Osteoblast (primary cell): ENCODE measurements around the gene MMP11. TPM values are rescaled to one million over a fixed set of nuclear protein-coding genes. Genes with fewer than 3 reads are reported as not detected.
A peak's percentile ranks its signal among the peaks of the same experiment; 100 is the strongest.

Experiments used
- DNase-seq: peaks from one replicate; pipeline ENCODE4 v3.0.0; 2011; ENCODE audit warnings: low spot score, mixed read lengths; ENCODE audit not compliant: insufficient read length; ENCODE audit errors: missing footprints
- H2AFZ ChIP-seq: 2 replicates; pipeline ENCODE4 v1.6.0; 2011; ENCODE audit warnings: mild to moderate bottlenecking, low read length
- H3K27ac ChIP-seq: 2 replicates; pipeline ENCODE4 v1.5.1; 2011; ENCODE audit warnings: mild to moderate bottlenecking, low read depth, low read length, moderate library complexity
- H3K27me3 ChIP-seq: 2 replicates; pipeline ENCODE4 v1.6.0; 2012; ENCODE audit warnings: mild to moderate bottlenecking, control low read depth, inconsistent platforms, low read length, moderate library complexity; ENCODE audit not compliant: insufficient read depth
- H3K36me3 ChIP-seq: 2 replicates; pipeline ENCODE4 v1.5.1; 2011; ENCODE audit warnings: mild to moderate bottlenecking, low read length, control low read depth, moderate library complexity; ENCODE audit not compliant: insufficient read depth
- H3K4me1 ChIP-seq: 2 replicates; pipeline ENCODE4 v1.5.1; 2011; ENCODE audit warnings: mild to moderate bottlenecking, low read length, control low read depth, moderate library complexity; ENCODE audit not compliant: insufficient read depth
- H3K4me2 ChIP-seq: 2 replicates; pipeline ENCODE4 v1.6.0; 2011; ENCODE audit warnings: mild to moderate bottlenecking, low read length; ENCODE audit not compliant: insufficient read depth
- H3K4me3 ChIP-seq: fragments of 200-600 bp; sonication (generic); 3 replicates; pipeline ENCODE4 v1.5.1; 2012; ENCODE audit warnings: mild to moderate bottlenecking, low read length, inconsistent platforms; ENCODE audit not compliant: insufficient read depth
- H3K79me2 ChIP-seq: 2 replicates; pipeline ENCODE4 v1.6.0; 2012; ENCODE audit warnings: mild to moderate bottlenecking, low read length, control low read depth, inconsistent platforms; ENCODE audit not compliant: insufficient read depth
- H3K9me3 ChIP-seq: 2 replicates; pipeline ENCODE4 v1.5.1; 2011; ENCODE audit warnings: low read depth, low read length, control low read depth
- H4K20me1 ChIP-seq: 2 replicates; pipeline ENCODE4 v1.6.0; 2012; ENCODE audit warnings: mild to moderate bottlenecking, low read length, control low read depth; ENCODE audit not compliant: insufficient read depth
- CTCF ChIP-seq: IDR thresholded peaks from 2 replicates; pipeline ENCODE4 v1.5.1; 2011; ENCODE audit warnings: mild to moderate bottlenecking, low read depth, low read length, moderate library complexity; ENCODE audit errors: extremely low read depth
- total RNA-seq: library from RNA; depleted of rRNA; stranded (reverse); fragments of >200 nt; gene quantifications from 2 replicates; pipeline ENCODE4 v1.2.3, GENCODE V29; 2012

Gene MMP11
- total RNA-seq, 1 donor, result 23.5 TPM

DNA sequence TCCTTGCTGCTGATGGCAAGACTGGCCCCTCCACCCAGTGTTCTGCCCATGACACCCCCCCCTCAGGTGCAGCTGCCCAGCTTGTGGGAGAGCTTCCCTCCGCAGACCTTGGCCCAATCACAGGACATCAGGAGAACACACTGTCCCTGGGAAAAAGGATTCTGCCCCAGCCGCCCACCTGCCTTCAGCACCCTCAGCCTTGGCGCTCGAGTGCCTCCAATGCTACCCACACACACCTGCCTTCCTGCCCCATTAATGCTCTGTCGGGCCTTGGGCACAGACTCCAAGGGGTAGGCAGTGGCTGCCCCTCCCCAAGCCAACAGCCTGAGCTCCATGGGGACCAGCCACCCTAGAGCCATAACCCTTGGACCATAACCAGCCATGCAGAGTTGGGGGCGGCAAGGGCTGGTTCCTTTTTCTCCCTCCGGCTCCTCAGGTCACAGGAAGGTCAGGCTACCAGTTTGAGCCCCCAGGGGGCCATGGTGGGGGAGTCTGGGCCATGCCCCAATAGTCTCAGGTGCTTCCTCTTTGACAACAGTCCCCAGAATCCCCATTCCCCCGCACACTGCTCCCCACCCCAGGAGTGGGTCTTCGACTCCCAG lies 20.5 kb upstream of the MMP11 start:
- H3K27me3 ChIP-seq, result no peaks in the 10 kb centered on the region
- peaks cover under 1% of the 10 kb centered on the region for H4K20me1 ChIP-seq
- no peak overlapping the region for H3K27ac ChIP-seq
- H3K4me3 ChIP-seq, result no peak overlapping the region
- no peaks in the 10 kb centered on the region for H3K36me3 ChIP-seq
- H3K4me2 ChIP-seq, result no peak overlapping the region
- H3K79me2 ChIP-seq, result peaks cover 5% of the 10 kb centered on the region
- DNase-seq, result peak; percentile 42
- H3K4me1 ChIP-seq, result peaks cover 13% of the 10 kb centered on the region
- no peak for TF ChIP-seq CTCF
- H2AFZ ChIP-seq, result no peak overlapping the region
- H3K9me3 ChIP-seq, result no peaks in the 10 kb centered on the region

- Histone ChIP-seq H2AFZ (no peak overlapping the region), H3K79me2 (peaks cover 5% of the 10 kb centered on the region), H4K20me1 (no peaks in the 10 kb centered on the region), H3K27ac (no peak overlapping the region), H3K4me2 (no peak overlapping the region), H3K4me1 (peaks cover 13% of the 10 kb centered on the region), H3K27me3 (no peaks in the 10 kb centered on the region), H3K4me3 (no peak overlapping the region), H3K9me3 (no peaks in the 10 kb centered on the region), H3K36me3 (no peaks in the 10 kb centered on the region)
- TF ChIP-seq CTCF, result no peak
- peak; percentile 44 for DNase-seq
Observed at GRCh38 chr22:23752750-23753149, 19.9 kb upstream of the MMP11 start.

GRCh38 chr22:23753385-23753784 lies 19.3 kb upstream of the MMP11 start:
- Histone ChIP-seq H3K9me3 (no peaks in the 10 kb centered on the region), H3K27me3 (no peaks in the 10 kb centered on the region), H3K36me3 (no peaks in the 10 kb centered on the region), H3K27ac (no peak overlapping the region), H3K79me2 (peaks cover 3% of the 10 kb centered on the region), H3K4me1 (peaks cover 13% of the 10 kb centered on the region), H2AFZ (no peak overlapping the region), H4K20me1 (no peaks in the 10 kb centered on the region), H3K4me2 (no peak overlapping the region), H3K4me3 (no peak overlapping the region)
- DNase-seq, result peak; percentile 38
- no peak for TF ChIP-seq CTCF

DNA sequence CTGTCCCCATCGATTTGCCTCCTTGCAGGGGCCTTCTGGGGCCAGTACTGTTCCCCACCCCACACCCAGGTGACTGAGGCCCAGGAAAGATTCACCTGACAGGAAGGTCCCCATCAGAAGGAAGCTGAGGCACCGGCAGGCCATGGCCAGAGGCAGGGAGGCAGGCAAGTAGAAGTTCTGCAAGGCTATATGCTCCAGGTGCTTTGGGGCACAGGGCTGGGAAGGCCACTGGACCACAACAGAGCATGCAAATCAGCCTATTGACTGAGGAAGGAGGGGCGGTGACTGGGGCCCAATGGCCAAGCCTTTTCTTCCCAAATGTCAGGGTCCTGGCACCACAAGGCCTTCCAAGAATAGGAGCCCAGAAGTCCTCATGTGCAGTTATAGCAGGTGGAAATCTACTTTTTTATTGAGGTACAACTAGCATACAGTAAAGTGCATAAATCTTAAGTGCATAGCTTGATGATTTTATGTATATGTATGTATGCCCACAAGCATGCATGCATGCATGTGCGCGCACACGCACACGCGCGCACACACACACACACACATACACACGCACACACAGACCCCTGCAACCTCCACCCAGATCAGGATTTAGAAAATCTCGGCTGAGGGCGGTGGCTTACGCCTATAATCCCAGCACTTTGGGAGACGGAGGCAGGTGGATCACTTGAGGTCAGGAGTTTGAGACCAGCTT lies 18.3 kb upstream of the MMP11 start, which contains the start of gene VPREB3:
VPREB3 (minus strand) TSS at position 206 of the 700 bp plus-strand sequence; CDS start at position 144, 62 bp downstream.
- no peak within 1 kb of the TSS for H3K27ac ChIP-seq
- no peaks in the 10 kb centered on the region for H3K27me3 ChIP-seq
- H3K9me3 ChIP-seq, result no peaks in the 10 kb centered on the region
- H3K4me2 ChIP-seq, result no peak within 1 kb of the TSS
- peaks cover 3% of the 10 kb centered on the region for H3K79me2 ChIP-seq
- no peaks in the 10 kb centered on the region for H3K36me3 ChIP-seq
- H4K20me1 ChIP-seq, result no peaks in the 10 kb centered on the region
- no peak within 1 kb of the TSS for H3K4me3 ChIP-seq
- no peak within 1 kb of the TSS for H2AFZ ChIP-seq
- H3K4me1 ChIP-seq, result peaks cover 13% of the 10 kb centered on the region
- DNase-seq, result peak; percentile 51
- TF ChIP-seq CTCF, result no peak
